SK-N-SH (cell line): Measurements from ENCODE around the gene PLSCR3. TPM values are rescaled to one million over a fixed set of nuclear protein-coding genes. Genes with fewer than 3 reads are reported as not detected.
A peak's percentile ranks its signal among the peaks of the same experiment; 100 is the strongest.

Source experiments
- CTCF ChIA-PET: fragments of 300-600, 350-600 bp; formaldehyde crosslinking; extraction: SDS; loops from one replicate; lab custom pipeline; 2021; lab: Yijun Ruan, JAX
- POLR2A ChIA-PET: fragments of 350-600 bp; sonication (Branson Sonifier 250); formaldehyde crosslinking; extraction: SDS; loops from one replicate; lab custom pipeline; 2020; ENCODE audit warnings: antibody characterized with exemption, inconsistent platforms; lab: Yijun Ruan, JAX
- DNase-seq: peaks from one replicate; pipeline ENCODE4 v3.0.0; 2012
- H2AFZ ChIP-seq: fragments of 200-600 bp; sonication (generic); 2 replicates; pipeline ENCODE4 v1.8.1; 2016; ENCODE audit warnings: antibody characterized with exemption, mild to moderate bottlenecking, low read depth
- H3F3A ChIP-seq: fragments of 200-600 bp; sonication (generic); replicated peaks from 2 replicates; pipeline ENCODE3; 2016; ENCODE audit warnings: antibody characterized with exemption, mild to moderate bottlenecking; ENCODE audit not compliant: insufficient read depth
- H3K27ac ChIP-seq, 2 experiments: fragments of 200-500 bp in 1 of 2; fragments of 200-600 bp in 1 of 2; sonication (Bioruptor generic) in 1 of 2; sonication (generic), shearing (Covaris generic) in 1 of 2; 2 replicates each; pipeline versions ENCODE4 v1.5.1 to v1.6.1; 2014 to 2016; ENCODE audit warnings: low read depth in 2 of 2, inconsistent platforms in 1 of 2, low read length in 1 of 2, mild to moderate bottlenecking in 1 of 2, mixed read lengths in 1 of 2
- H3K27me3 ChIP-seq: fragments of 200-600 bp; sonication (generic), shearing (Covaris generic); 2 replicates; pipeline ENCODE4 v1.6.1; 2016; ENCODE audit warnings: mixed run types; ENCODE audit not compliant: insufficient read depth
- H3K36me3 ChIP-seq, 2 experiments: fragments of 200-500 bp in 1 of 2; fragments of 200-600 bp in 1 of 2; sonication (Bioruptor generic) in 1 of 2; sonication (generic) in 1 of 2; replicated peaks in 1 of 2; 2 replicates each; pipeline versions ENCODE3 to v1.5.1; 2014 to 2016; ENCODE audit warnings: low read length in 1 of 2, mild to moderate bottlenecking in 1 of 2; ENCODE audit not compliant: insufficient read depth in 2 of 2, control insufficient read depth in 1 of 2
- H3K4me1 ChIP-seq, 2 experiments: fragments of 200-500 bp in 1 of 2; fragments of 200-600 bp in 1 of 2; sonication (Bioruptor generic) in 1 of 2; sonication (generic), shearing (Covaris generic) in 1 of 2; 2 replicates each; pipeline versions ENCODE4 v1.5.1 to v1.6.1; 2014 to 2016; ENCODE audit warnings: low read depth in 1 of 2, low read length in 1 of 2, mixed run types in 1 of 2; ENCODE audit not compliant: insufficient read depth in 2 of 2, control insufficient read depth in 1 of 2
- H3K4me2 ChIP-seq: fragments of 200-600 bp; sonication (generic), shearing (Covaris generic); 2 replicates; pipeline ENCODE4 v1.6.1; 2017; ENCODE audit warnings: mixed run types
- H3K4me3 ChIP-seq, 2 experiments: fragments of 200-500 bp in 1 of 2; fragments of 200-600 bp in 1 of 2; sonication (Bioruptor generic) in 1 of 2; sonication (generic), shearing (Covaris generic) in 1 of 2; 2 replicates each; pipeline versions ENCODE4 v1.5.1 to v1.8.1; 2014 to 2016; ENCODE audit warnings: low read depth in 2 of 2, inconsistent platforms in 1 of 2, low read length in 1 of 2, mild to moderate bottlenecking in 1 of 2, mixed read lengths in 1 of 2, moderate library complexity in 1 of 2
- H3K79me2 ChIP-seq: fragments of 200-600 bp; sonication (generic); 2 replicates; pipeline ENCODE4 v1.8.1; 2017; ENCODE audit warnings: mild to moderate bottlenecking; ENCODE audit not compliant: insufficient read depth
- H3K9ac ChIP-seq: fragments of 200-600 bp; sonication (generic); 2 replicates; pipeline ENCODE4 v1.6.1; 2017; ENCODE audit warnings: mixed run types
- H3K9me2 ChIP-seq: fragments of 200-600 bp; sonication (generic); 2 replicates; pipeline ENCODE4 v1.6.1; 2017; ENCODE audit warnings: mixed run types
- H3K9me3 ChIP-seq: fragments of 200-600 bp; sonication (generic); 2 replicates; pipeline ENCODE4 v1.6.1; 2017; ENCODE audit warnings: mixed run types, mild to moderate bottlenecking, moderate library complexity
- H4K20me1 ChIP-seq: fragments of 200-600 bp; sonication (generic); 2 replicates; pipeline ENCODE4 v1.6.1; 2017; ENCODE audit warnings: mild to moderate bottlenecking, mixed run types; ENCODE audit not compliant: insufficient read depth
- CTCF ChIP-seq: fragments of 200-600 bp; sonication (generic); IDR thresholded peaks from 2 replicates; pipeline ENCODE4 v1.6.1; 2017; ENCODE audit warnings: antibody characterized with exemption, mild to moderate bottlenecking, moderate library complexity
- EP300 ChIP-seq, 2 experiments: IDR thresholded peaks; 2 replicates each; pipeline versions ENCODE4 v1.4.0 to v1.6.1; 2012; ENCODE audit warnings: borderline replicate concordance in 1 of 2, low read depth in 1 of 2, low read length in 1 of 2
- FOXJ3 ChIP-seq: sonication (generic); formaldehyde crosslinking; IDR thresholded peaks from 2 replicates; pipeline ENCODE4 v1.5.1; 2020; ENCODE audit warnings: mild to moderate bottlenecking, missing genetic modification reagents
- FOXM1 ChIP-seq: IDR thresholded peaks from 2 replicates; pipeline ENCODE4 v1.4.0; 2012; ENCODE audit warnings: low read depth, mild to moderate bottlenecking
- GATA2 ChIP-seq: sonication (generic); formaldehyde crosslinking; IDR thresholded peaks from 2 replicates; pipeline ENCODE4 v1.5.0; 2020; ENCODE audit warnings: mild to moderate bottlenecking, missing genetic modification reagents
- JUND ChIP-seq: IDR thresholded peaks from 2 replicates; pipeline ENCODE4 v1.4.0; 2012
- PBX3 ChIP-seq: IDR thresholded peaks from 2 replicates; pipeline ENCODE4; 2012
- POLR2AphosphoS5 ChIP-seq: IDR thresholded peaks from 2 replicates; pipeline ENCODE4 v1.6.1; 2012; ENCODE audit warnings: low read depth, low read length
- RCOR1 ChIP-seq: fragments of 150-350 bp; IDR thresholded peaks from 2 replicates; pipeline ENCODE4 v1.6.1; 2017; ENCODE audit warnings: antibody characterized with exemption, low read length
- REST ChIP-seq: IDR thresholded peaks from 2 replicates; pipeline ENCODE4 v1.6.1; 2012; ENCODE audit warnings: mild to moderate bottlenecking, low read depth, low read length, moderate library complexity
- RFX5 ChIP-seq: IDR thresholded peaks from 2 replicates; pipeline ENCODE4 v1.6.1; 2012; ENCODE audit warnings: mild to moderate bottlenecking, improper control_type of control experiment, low read length
- RXRA ChIP-seq: IDR thresholded peaks from 2 replicates; pipeline ENCODE4 v1.4.0; 2012; ENCODE audit warnings: low read depth, mild to moderate bottlenecking, borderline replicate concordance
- TAF1 ChIP-seq: IDR thresholded peaks from 2 replicates; pipeline ENCODE4 v1.6.1; 2012; ENCODE audit warnings: low read depth, mild to moderate bottlenecking, low read length, moderate library complexity, borderline replicate concordance
- TEAD4 ChIP-seq: IDR thresholded peaks from 2 replicates; pipeline ENCODE4 v1.4.0; 2012; ENCODE audit warnings: mild to moderate bottlenecking, borderline replicate concordance; ENCODE audit not compliant: insufficient read depth
- USF2 ChIP-seq: fragments of 150-350 bp; IDR thresholded peaks from 2 replicates; pipeline ENCODE4 v1.6.1; 2017; ENCODE audit warnings: antibody characterized with exemption, low read length, low read depth, borderline replicate concordance
- WGBS: methylation state at CpG from one replicate; pipeline ENCODE4 v1.1.6; 2017; ENCODE audit warnings: low lambda C conversion rate; 5-methylcytosine and 5-hydroxymethylcytosine counted together
- polyA plus RNA-seq, 3 experiments: library from polyadenylated mRNA; depleted of rRNA; stranded (reverse); fragments of >200 nt; gene quantifications; 2 replicates each; pipeline ENCODE4 v1.2.3, GENCODE V29; 2012

PLSCR3 gene
- polyA plus RNA-seq, 1 of the 3 experiments (the other 2 are of a cell fraction): 95.0 TPM

- Histone ChIP-seq H3K79me2 (peaks cover 34% of the 10 kb centered on the region), H3F3A (peaks cover 11% of the 10 kb centered on the region), H4K20me1 (peaks cover 11% of the 10 kb centered on the region; the same call in 1 of the 2 replicates), H3K9ac (no peak within 1 kb of the TSS), H3K27ac (no peak within 1 kb of the TSS), H2AFZ (no peak within 1 kb of the TSS), H3K36me3 (peaks cover 8 to 30% of the 10 kb centered on the region in 2 experiments), H3K9me2 (no peaks in the 10 kb centered on the region), H3K27me3 (no peaks in the 10 kb centered on the region), H3K4me3 (peak within 1 kb of the TSS in 1 of 2 experiments; percentile 47; a peak in 1 of 4 replicates), H3K9me3 (no peaks in the 10 kb centered on the region), H3K4me1 (peaks cover 4 to 21% of the 10 kb centered on the region in 2 experiments; a peak in 2 of 4 replicates), H3K4me2 (peak within 1 kb of the TSS; percentile 100)
- no peak for DNase-seq
- TF ChIP-seq TEAD4 (no peak), RCOR1 (no peak), EP300 (IDR thresholded peaks at IDR 0.05; ENCODE audit: borderline replicate concordance in 1 of 2, low read depth in 1 of 2, low read length in 1 of 2) (no peak), REST (no peak), TAF1 (no peak), USF2 (no peak), JUND (no peak), GATA2 (no peak), RFX5 (no peak), PBX3 (no peak), POLR2AphosphoS5 (no peak), RXRA (no peak), CTCF (no peak), FOXJ3 (CRISPR knock-in tag) (no peak), FOXM1 (no peak)
- ChIA-PET CTCF (interaction anchor here (0.7 to 4.9 kb wide), 5 partner anchors 9 to 153 kb away, joined by 3 to 28 read pairs (median 6); partner anchors contain the start of gene TMEM95), POLR2A (no interaction called here)
- WGBS: 73% methylated on average over 12 of the region's 12 CpGs
These were observed 13.3 kb upstream of the PLSCR3 start, which contains the start of gene NLGN2 for GRCh38 chr17:7407485-7408251. NLGN2 (plus strand) TSS chr17:7407845; CDS start chr17:7408256, 411 bp downstream.
